ENCODE results near the gene ZDHHC7. TPM values are rescaled to one million over a fixed set of nuclear protein-coding genes. Genes with fewer than 3 reads are reported as not detected.

Gene ZDHHC7
- total and polyA plus RNA-seq, 9 donors = 23.9 to 54.5 (median 32.7) TPM

GRCh38 chr16:85019659-85020245, 8.4 kb upstream of the ZDHHC7 start:
- H3K4me3 ChIP-seq = no peak overlapping the region
- TF ChIP-seq POLR2A (IDR thresholded peaks at IDR 0.05) (no peak), EP300 (IDR thresholded peaks at IDR 0.05) (no peak), CTCF (IDR thresholded peaks at IDR 0.05) (no peak)
- H3K27ac ChIP-seq = no peak overlapping the region
- H3K9me3 ChIP-seq = no peaks in the 10 kb centered on the region
- DNase-seq = no peak
- intact Hi-C loops (cut with DNase I) = no loop called here
- H3K27me3 ChIP-seq = no peaks in the 10 kb centered on the region
- H3K36me3 ChIP-seq = no peaks in the 10 kb centered on the region
- 48 to 53% (median 53%) methylated on average over 9 of the region's 9 CpGs for WGBS, 3 donors
- no peaks in the 10 kb centered on the region for H3K4me1 ChIP-seq (ENCODE audit: insufficient read depth)

DNA sequence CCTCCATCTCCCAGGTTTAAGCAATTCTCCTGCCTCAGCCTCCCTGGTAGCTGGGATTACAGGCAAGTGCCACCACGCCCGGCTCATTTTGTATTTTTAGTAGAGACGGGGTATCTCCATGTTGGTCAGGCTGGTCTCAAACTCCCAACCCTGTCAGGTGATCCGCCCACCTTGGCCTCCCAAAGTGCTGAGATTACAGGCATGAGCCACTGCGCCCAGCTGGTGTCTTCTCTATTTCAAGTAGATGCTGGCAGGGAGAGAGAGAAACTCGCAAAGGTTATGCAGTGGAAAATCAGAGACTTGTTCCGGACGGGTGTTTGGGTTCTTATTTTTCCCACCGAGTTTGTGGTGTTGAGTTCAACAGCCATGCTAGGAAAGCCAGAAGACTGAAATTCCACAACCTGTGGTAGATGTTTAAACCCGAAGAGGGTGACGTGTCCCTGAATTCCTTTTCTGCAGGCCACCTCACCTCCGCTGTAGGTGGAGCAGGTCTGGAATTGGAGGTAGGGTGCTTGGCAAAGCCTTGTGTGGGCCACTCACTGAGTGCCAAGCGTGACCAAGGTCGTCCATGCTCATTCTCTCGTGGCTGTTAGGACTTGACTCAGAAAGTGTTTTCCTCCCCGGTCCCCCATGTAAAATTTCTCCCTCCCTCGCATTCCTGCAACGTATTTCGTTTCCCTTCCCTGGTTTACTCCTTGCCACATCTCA, 7.3 kb upstream of the ZDHHC7 start:
- Histone ChIP-seq H3K36me3 (no peaks in the 10 kb centered on the region), H3K4me3 (no peak overlapping the region), H3K27me3 (no peaks in the 10 kb centered on the region), H3K9me3 (no peaks in the 10 kb centered on the region), H3K4me1 (ENCODE audit: insufficient read depth) (no peaks in the 10 kb centered on the region), H3K27ac (no peak overlapping the region)
- 65 to 69% (median 68%) methylated on average over 19 of the region's 19 CpGs for WGBS, 3 donors
- DNase-seq = no peak
- TF ChIP-seq POLR2A (IDR thresholded peaks at IDR 0.05) (no peak), CTCF (IDR thresholded peaks at IDR 0.05) (no peak), EP300 (IDR thresholded peaks at IDR 0.05) (no peak)
- intact Hi-C loops (cut with DNase I) = no loop called here

DNA sequence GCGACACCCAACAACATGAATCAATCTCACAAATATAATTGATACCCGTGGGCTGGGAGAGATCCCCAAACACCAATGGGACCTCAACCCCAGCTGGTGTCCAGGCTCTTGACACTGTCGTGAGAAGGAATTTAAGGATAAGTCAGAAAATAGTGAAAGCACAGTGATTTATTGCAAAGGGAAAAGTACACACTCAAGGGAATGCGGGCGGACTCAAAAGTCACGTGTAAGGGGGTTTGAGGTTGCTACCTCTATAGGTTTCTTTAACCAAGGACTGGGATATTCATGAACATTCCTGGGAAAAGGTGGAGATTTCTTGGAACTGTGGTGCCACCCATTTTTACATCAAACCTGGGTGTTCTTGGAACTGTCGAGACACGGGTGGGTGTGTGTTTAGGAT, 6.3 kb upstream of the ZDHHC7 start:
- H3K4me1 ChIP-seq (ENCODE audit: insufficient read depth) = no peaks in the 10 kb centered on the region
- 56 to 70% (median 64%) methylated on average over 8 of the region's 8 CpGs for WGBS, 3 donors
- no peak overlapping the region for H3K27ac ChIP-seq
- intact Hi-C loops (cut with DNase I) = no loop called here
- H3K9me3 ChIP-seq = no peaks in the 10 kb centered on the region
- TF ChIP-seq POLR2A (IDR thresholded peaks at IDR 0.05) (no peak), CTCF (IDR thresholded peaks at IDR 0.05) (no peak), EP300 (IDR thresholded peaks at IDR 0.05) (no peak)
- no peaks in the 10 kb centered on the region for H3K27me3 ChIP-seq
- no peak overlapping the region for H3K4me3 ChIP-seq
- DNase-seq = no peak
- no peaks in the 10 kb centered on the region for H3K36me3 ChIP-seq

GRCh38 chr16:85017151-85017550, 5.8 kb upstream of the ZDHHC7 start:
- Histone ChIP-seq H3K27me3 (no peaks in the 10 kb centered on the region), H3K36me3 (no peaks in the 10 kb centered on the region), H3K4me3 (no peak overlapping the region), H3K9me3 (no peaks in the 10 kb centered on the region), H3K4me1 (ENCODE audit: insufficient read depth) (no peaks in the 10 kb centered on the region), H3K27ac (no peak overlapping the region)
- DNase-seq = no peak
- TF ChIP-seq CTCF (IDR thresholded peaks at IDR 0.05) = no peak
- no peak for TF ChIP-seq POLR2A (IDR thresholded peaks at IDR 0.05)
- no peak for TF ChIP-seq EP300 (IDR thresholded peaks at IDR 0.05)
- intact Hi-C loops (cut with DNase I) = no loop called here
- WGBS, 3 donors = 63 to 77% (median 70%) methylated on average over 4 of the region's 4 CpGs
